NCI-H2196 (cell line): ENCODE results near the gene ZNF217.
A peak's percentile ranks its signal among the peaks of the same experiment; 100 is the strongest.
"Not testable (repeated sequence)": the region's sequence is repeated elsewhere in the genome, so short reads cannot be mapped to it uniquely, and the experiment has no call there.

Experiments used
- DNase-seq: peaks from one replicate; lab custom pipeline; 2025; ENCODE audit not compliant: unreplicated experiment; lab: John Stamatoyannopoulos, UW

ZNF217 gene

GRCh38 chr20:53593466-53594007 lies at the start of gene ZNF217:
Gene ZNF217, minus strand, starts transcription at chr20:53593839. Its CDS starts 11,013 bp downstream, at chr20:53582826.
- peak; percentile 51 for DNase-seq

DNA sequence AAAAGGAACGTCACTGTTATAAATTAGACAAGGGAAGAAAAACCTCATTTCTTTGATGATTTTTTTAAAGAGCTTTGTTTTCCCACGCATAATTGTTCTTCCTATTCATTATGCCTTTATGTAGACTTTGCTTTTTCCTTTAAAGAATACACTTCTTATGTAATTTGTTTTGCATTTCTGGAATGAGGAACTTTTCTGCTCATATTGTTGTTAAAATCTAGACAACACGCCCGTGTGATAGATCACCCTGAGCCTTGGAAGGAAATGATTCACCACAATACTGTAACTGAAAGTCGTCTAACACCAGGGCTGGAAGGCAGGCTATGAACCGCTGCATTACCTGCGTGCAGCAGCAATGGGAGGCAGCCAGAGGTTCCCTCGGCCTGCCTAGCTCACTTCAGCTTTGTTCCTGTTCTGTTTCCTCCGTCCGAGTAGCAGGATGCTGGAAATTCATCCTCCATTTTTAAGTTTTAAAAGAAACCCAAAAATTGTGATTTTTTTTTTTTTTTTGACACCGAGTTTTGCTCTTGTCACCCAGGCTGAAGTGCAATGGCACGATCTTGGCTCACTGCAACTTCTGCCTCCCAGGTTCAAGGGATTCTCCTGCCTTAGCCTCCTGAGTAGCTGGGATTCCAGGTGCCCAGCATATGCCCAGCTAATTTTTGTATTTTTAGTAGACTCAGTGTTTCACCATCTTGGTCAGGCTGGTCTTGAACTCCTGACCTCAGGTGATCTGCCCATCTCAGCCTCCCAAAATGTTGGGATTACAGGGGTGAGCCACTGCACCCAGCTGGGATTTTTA lies 49.6 kb upstream of the ZNF217 start:
- DNase-seq = no peak

GRCh38 chr20:53642196-53643030 lies 48.8 kb upstream of the ZNF217 start:
- no peak for DNase-seq

- no peak for DNase-seq
These were observed 46.2 kb upstream of the ZNF217 start for GRCh38 chr20:53639647-53640440.

- no peak for DNase-seq
These were observed 45.5 kb upstream of the ZNF217 start for GRCh38 chr20:53639128-53639527.

DNA sequence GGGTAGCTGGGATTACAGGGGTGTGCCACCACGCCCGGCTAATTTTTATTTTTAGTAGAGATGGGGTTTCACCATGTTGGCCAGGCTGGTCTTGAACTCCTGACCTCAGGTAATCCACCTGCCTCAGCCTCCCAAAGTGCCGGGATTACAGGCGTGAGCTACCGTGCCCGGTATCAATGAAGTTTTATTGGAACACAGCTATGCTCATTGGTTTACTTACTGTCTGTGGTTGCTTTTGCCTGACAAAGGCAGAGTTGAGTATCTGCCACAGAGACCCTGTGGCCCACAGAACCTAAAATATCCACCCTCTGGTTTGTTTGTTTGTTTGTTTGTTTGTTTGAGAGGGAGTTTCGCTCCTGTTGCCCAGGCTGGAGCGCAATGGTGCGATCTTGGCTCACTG lies 43.7 kb upstream of the ZNF217 start:
- not testable (repeated sequence) for DNase-seq

GRCh38 chr20:53636540-53637097 lies 43.0 kb upstream of the ZNF217 start:
- no peak for DNase-seq

GRCh38 chr20:53635221-53635620 lies 41.6 kb upstream of the ZNF217 start:
- DNase-seq = no peak

DNA sequence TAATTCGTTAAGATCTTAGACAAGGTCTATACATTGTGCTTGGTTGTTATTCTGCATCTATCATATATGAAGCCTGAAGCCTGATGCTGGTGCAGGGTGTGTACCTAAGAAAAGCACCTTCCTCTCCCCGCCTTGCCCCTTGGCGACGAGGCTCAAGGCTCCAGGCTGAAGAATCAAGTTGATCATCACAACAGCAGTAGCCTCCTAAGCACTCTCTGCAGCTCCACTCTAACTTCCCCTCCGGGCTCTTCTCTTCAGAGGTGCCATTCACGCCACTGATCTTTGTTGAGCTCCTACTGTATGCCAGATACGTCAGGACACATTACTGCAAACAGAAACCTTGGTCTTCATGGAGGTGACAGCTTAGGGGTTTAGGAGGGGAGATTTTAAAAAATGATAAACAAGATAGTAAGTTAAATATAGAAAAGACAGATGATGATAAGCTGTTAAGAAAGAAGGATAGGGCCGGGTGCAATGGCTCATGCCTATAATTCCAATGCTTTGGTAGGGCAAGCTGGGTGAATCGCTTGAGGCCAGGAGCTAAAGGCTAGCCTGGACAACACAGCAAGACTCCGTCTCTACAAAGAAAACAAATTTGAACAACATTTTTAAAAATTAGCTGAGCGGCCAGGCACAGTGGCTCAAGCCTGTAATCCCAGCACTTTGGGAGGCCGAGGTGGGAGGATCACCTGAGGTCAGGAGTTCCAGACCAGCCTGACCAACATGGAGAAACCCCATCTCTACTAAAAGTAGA lies 38.4 kb upstream of the ZNF217 start:
- DNase-seq = no peak

DNA sequence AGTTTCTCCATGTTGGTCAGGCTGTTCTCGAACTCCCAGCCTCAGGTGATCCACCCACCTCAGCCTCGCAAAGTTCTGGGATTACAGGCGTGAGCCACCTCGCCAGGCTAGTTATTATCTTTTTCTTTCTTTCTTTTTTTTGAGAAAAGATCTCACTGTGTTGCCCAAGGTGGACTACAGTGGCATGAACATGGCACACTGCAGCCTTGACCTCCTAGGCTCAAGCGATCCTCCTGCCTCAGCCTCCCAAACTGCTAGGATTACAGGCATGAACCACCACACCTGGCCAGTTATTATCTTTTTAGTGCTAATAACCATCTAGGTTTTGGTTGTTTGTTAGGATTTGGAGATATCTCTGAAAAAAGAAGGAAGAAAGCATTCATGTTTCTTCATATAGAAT lies 35.8 kb upstream of the ZNF217 start:
- no peak for DNase-seq

DNA sequence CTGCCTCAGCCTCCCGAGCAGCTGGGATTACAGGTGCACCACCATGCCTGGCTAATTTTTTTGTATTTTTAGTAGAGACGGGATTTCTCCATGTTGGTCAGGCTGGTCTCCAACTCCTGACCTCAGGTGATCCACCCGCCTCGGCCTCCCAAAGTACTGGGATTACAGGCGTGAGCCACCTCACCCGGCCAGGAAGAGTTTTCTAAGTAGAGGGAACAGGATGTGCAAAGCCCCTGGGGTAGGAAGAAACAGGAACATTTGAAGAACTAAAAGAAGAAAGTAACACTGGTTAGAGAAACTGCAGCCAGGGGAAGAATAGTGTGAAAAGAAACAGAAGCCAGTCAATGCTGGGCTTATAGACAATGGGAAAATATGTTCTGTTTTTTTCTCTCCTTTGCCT lies 35.1 kb upstream of the ZNF217 start:
- DNase-seq = not testable (repeated sequence)

GRCh38 chr20:53628076-53628475 lies 34.4 kb upstream of the ZNF217 start:
- no peak for DNase-seq

GRCh38 chr20:53627001-53627400 lies 33.4 kb upstream of the ZNF217 start:
- DNase-seq = not testable (repeated sequence)

DNA sequence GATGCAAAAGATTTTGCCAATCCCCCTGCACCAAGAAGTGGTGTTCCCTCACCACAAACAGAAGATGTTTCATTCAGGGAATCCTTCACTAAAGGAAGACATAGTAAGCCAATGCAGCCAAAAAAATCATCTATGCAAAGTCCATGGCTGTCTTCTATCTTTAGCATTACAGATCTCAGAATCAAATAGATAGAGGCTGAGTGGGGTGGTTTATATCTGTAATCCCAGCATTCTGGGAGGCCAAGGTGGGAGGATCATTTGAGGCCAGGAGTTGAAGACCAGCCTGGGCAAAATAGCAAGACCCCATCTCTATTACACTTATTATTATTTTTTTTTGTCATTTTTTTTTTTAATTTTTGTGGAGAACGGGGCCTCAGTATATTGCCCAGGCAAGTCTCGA lies 32.9 kb upstream of the ZNF217 start:
- DNase-seq = no peak

DNA sequence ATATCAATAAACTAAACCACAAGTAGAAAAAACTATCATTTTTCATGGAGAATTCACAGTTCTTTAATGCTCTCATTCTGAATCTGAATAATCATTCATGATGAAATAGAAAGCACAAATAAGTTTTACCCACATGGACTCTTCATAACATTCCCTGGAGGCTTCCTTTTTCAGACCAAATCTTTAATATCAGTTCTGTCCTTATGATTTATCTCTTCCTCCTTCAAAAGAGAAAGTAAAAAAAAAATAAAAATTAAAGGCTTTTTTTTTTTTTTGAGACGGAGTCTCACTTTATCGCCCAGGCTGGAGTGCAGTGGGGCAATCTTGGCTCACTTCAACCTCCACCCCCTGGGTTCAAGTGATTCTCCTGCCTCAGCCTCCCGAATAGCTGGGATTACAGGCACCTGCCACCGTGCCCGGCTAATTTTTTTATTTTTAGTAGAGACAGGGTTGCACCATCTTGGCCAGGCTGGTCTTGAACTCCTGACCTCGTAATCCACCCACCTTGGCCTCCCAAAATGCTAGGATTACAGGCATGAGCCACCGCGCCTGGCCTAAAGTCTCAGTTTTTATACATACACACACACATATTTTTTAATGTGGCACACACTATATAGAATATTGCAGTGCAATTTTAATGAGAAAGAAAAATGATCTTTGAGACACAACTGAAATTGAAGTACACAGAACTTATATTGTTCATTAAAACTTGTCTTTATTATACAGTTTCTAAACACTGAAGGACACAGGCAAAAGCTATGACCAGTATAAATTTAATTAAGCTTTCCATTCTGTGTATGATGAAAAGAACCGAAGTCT lies 31.9 kb upstream of the ZNF217 start:
- no peak for DNase-seq

GRCh38 chr20:53624927-53625250 lies 31.2 kb upstream of the ZNF217 start:
- DNase-seq = not testable (repeated sequence)

GRCh38 chr20:53623454-53624211 lies 30.0 kb upstream of the ZNF217 start:
- DNase-seq = no peak

DNA sequence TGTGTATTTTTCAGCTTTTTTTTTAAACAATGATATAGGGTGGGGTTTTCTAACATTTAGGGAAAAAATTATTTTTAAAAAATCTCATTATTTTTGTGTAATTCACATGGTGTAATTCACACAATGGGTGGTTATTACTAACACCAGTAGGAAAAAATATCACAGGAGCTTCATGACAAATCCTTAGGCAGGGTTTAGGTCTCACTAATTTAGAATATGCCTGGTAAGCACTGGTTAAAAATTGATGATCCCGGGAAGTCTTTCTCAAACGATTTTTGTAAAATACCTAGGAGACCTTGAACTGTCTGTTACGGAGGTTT lies 29.5 kb upstream of the ZNF217 start:
- DNase-seq = no peak
